Psoas muscle (tissue), 8 donors: ENCODE data around the gene EN2. TPM values are rescaled to one million over a fixed set of nuclear protein-coding genes. Genes with fewer than 3 reads are reported as not detected.

Experiments used
- ATAC-seq, 4 donors: fragments of 200-7000 bp; cut with Tn5 transposase; one replicate each; pipeline ENCODE4 v1.9.1; 2020; ENCODE audit warnings: moderate library complexity in 3 of 4, mild to moderate bottlenecking in 2 of 4
- DNase-seq, 2 donors: peaks; one replicate each; pipeline ENCODE4 v3.0.0-alpha.2; 2020
- H3K27ac ChIP-seq: fragments of 200-600 bp; one replicate; pipeline ENCODE4 v1.8.0; 2022
- H3K27me3 ChIP-seq, 3 donors: fragments of 200-600 bp in 1 of 3; one replicate each; pipeline versions ENCODE4 v1.6.1 to v1.8.0; 2013 to 2022; ENCODE audit warnings: low read length in 2 of 3, mild to moderate bottlenecking in 2 of 3, moderate library complexity in 1 of 3; ENCODE audit not compliant: insufficient read depth in 3 of 3
- H3K36me3 ChIP-seq, 2 donors: fragments of 200-600 bp in 1 of 2; one replicate each; pipeline versions ENCODE4 v1.6.1 to v1.8.0; 2013 to 2022; ENCODE audit warnings: low read depth in 1 of 2, mild to moderate bottlenecking in 1 of 2, moderate library complexity in 1 of 2; ENCODE audit not compliant: insufficient read depth in 1 of 2
- H3K4me1 ChIP-seq: fragments of 200-600 bp; one replicate; pipeline ENCODE4 v1.8.0; 2022
- H3K4me3 ChIP-seq: fragments of 200-600 bp; one replicate; pipeline ENCODE4 v1.8.0; 2022; ENCODE audit warnings: mild to moderate bottlenecking
- H3K9me3 ChIP-seq: fragments of 200-600 bp; one replicate; pipeline ENCODE4 v1.8.0; 2022
- WGBS, 3 donors: extraction: QIAGEN DNeasy Blood & Tissue Kit; methylation state at CpG; one replicate each; pipeline versions ENCODE4 v1.1.6 to v1.1.7; 2013; 5-methylcytosine and 5-hydroxymethylcytosine counted together
- intact Hi-C, 2 donors: fragments of 100-400 bp; cut with DNase I; formaldehyde crosslinking; loops; one replicate each; pipeline versions ENCODE4 v1.11.0 to v1.14.2; 2022
- polyA plus RNA-seq, 3 donors: library from polyadenylated mRNA; stranded (reverse); fragments of 200-250 nt; gene quantifications; one replicate each; pipeline ENCODE4 v1.2.3, GENCODE V29; 2013
- total RNA-seq, 4 donors: library from RNA; stranded (reverse); fragmentation: NEBNext Ultra II Directional in 2 of 4; extraction: Animal tissue kit (Norgen Biotek cat#: 25700) in 2 of 4; gene quantifications; one replicate each; pipeline versions ENCODE4 v1.2.1 to v1.2.4, GENCODE V29; 2021 to 2023
- TF ChIP-seq, protein P1 (sequence below): fragments of 200-600 bp; IDR thresholded peaks from one replicate; pipeline ENCODE4 v1.8.0; 2022; ENCODE audit warnings: antibody characterized with exemption
- donor health status: healthy with polysubstance abuse.
- donor health status: DM: no; HTN: no; CAD: no; lungs with moderate emphysema.
- donor health status: Bipolar disorder and iron deficiency.
- donor health status: healthy.
- donor health status: DM: yes; HTN: yes; CAD: no.
- donor health status: DM: no; HTN: no; CAD: no.
- donor health status: DM: no; HTN: no; CAD: no.
- donor health status: DM: yes; HTN: yes; CAD: no.

Gene EN2
- total and polyA plus RNA-seq, 7 donors = 0.13 to 1.3 (median 0.36) TPM

DNA sequence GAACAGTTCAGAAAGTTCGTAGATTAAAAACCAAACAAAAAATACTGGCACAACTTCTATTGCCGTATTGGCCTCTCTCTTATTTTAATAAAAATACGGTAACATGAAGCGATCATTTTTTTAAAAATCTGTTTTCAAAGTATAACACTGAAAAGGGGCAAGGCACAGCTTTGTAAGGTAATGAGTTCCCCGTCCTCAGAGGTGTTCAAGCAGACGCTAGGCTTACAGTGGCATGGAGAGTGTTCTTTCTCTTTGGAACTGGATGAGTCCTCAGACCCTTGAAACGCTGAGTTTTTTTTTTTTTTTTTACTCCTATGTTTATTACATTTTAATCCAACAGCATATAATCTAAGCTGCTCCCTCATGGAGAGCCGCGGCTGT lies 7.8 kb downstream of the EN2 start:
- H3K36me3 ChIP-seq = no peaks in the 10 kb centered on the region
- no peak overlapping the region for H3K27ac ChIP-seq
- no peak for ATAC-seq
- peaks cover 19% of the 10 kb centered on the region for H3K4me1 ChIP-seq
- WGBS, 3 donors = 23 to 25% (median 24%) methylated on average over 9 of the region's 9 CpGs
- no peaks in the 10 kb centered on the region for H3K9me3 ChIP-seq
- intact Hi-C loops = no loop called here
- TF ChIP-seq, protein P1, sequence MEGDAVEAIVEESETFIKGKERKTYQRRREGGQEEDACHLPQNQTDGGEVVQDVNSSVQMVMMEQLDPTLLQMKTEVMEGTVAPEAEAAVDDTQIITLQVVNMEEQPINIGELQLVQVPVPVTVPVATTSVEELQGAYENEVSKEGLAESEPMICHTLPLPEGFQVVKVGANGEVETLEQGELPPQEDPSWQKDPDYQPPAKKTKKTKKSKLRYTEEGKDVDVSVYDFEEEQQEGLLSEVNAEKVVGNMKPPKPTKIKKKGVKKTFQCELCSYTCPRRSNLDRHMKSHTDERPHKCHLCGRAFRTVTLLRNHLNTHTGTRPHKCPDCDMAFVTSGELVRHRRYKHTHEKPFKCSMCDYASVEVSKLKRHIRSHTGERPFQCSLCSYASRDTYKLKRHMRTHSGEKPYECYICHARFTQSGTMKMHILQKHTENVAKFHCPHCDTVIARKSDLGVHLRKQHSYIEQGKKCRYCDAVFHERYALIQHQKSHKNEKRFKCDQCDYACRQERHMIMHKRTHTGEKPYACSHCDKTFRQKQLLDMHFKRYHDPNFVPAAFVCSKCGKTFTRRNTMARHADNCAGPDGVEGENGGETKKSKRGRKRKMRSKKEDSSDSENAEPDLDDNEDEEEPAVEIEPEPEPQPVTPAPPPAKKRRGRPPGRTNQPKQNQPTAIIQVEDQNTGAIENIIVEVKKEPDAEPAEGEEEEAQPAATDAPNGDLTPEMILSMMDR = no peak
- H3K27me3 ChIP-seq = peaks cover 0 to 99% (median 61%) of the 10 kb centered on the region in 3 donors
- H3K4me3 ChIP-seq = no peak overlapping the region
- DNase-seq = no peak

DNA sequence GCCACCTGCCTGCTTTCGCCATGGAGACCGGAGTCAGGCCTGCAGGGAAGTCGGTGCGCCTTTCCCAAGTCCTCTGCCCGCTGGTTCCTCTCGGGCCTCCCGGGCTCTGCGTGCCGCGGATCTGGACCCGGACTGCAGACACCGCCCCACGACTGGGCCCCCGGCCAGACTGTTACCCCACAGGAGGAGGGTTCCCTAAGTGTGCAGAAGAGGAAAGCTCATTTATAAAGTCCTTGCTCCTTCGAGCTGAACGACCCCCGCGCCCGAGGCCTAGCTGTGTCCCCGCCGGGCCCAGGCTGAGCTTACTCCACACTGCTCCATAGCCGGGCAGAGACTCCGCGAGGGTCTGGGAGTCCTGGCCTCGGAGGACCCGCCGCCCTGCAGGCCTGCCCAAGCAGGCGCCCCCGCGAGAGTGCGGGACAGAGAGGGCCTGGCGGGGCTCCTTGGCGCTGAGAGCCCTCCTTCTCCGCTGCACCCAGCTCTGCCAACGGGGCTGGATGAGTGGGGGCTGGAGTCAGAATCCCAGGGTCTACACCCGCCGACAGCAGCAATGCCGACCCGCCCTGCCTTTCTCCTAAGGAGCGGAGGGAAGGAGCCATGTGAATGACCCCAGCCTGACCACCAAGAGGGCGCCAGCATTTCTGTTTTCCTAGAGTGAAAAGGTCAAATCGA lies 8.3 kb downstream of the EN2 start:
- TF ChIP-seq, protein P1 = no peak
- peak in 1 of 4 donors; percentile 38 for ATAC-seq

DNA sequence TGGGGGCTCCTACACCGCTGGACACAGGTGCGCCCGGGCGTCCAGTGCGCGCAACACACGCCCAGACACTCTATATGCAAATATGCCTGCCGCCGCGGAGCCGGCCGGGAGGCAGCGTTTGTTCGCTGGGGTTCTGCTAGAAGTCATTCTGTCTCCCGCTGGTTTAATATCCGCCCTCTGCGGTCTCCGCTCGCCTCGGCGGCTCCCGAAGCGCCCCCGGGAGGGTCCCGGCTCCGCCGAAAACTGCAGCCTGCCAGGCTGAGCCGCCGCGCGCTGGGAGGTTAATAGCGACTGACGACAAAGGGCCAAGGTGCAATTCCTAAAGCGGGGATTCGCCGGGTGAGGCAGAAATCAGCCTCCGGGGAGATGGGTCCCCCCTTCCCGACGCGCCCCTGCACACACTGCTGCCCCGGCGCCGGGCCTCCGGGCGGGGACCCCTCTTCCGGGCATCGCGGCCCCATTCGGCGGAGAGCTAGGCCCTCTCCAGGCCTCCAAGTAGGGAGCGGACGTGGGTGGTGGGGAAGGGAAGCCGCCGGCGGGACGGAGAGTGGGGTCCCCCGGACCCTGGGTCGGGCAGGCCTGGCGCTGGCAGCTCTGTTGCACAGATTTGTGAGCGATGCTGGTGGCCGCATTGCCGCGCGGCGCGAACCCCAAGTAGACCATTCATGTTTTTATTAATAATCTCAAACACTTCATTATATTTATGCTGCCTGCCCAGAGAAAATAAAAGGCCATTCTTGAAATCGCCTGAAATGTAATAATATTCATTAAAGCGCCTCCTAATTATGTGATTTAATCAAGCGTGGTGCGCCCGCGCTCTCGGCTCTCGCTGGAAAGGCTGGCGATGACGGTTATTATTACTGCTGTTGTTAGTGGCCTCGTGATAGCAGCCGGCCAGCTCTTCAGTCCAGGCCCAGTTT lies 9.1 kb downstream of the EN2 start:
- WGBS, 3 donors = 4 to 7% (median 6%) methylated on average over 65 to 78 of the region's 78 CpGs
- Histone ChIP-seq H3K27me3 (peaks cover 0 to 99% (median 60%) of the 10 kb centered on the region in 3 donors), H3K4me3 (peak overlapping the region; percentile 22), H3K27ac (no peak overlapping the region), H3K36me3 (no peaks in the 10 kb centered on the region), H3K4me1 (peaks cover 19% of the 10 kb centered on the region), H3K9me3 (no peaks in the 10 kb centered on the region)
- no peak for DNase-seq
- intact Hi-C loops = no loop called here
- ATAC-seq = peak in 1 of 4 donors; percentile 42
- TF ChIP-seq, protein P1 = no peak

More for the DNA sequence above, 8.3 kb downstream of the EN2 start:
- peak overlapping the region; percentile 22 for H3K4me3 ChIP-seq
- no peaks in the 10 kb centered on the region for H3K9me3 ChIP-seq
- peaks cover 19% of the 10 kb centered on the region for H3K4me1 ChIP-seq
- no peak overlapping the region for H3K27ac ChIP-seq
- DNase-seq = no peak
- peaks cover 0 to 99% (median 65%) of the 10 kb centered on the region in 3 donors for H3K27me3 ChIP-seq
- no peaks in the 10 kb centered on the region for H3K36me3 ChIP-seq
- intact Hi-C loops = no loop called here
- WGBS, 3 donors = 9% methylated on average over 39 to 42 of the region's 42 CpGs

DNA sequence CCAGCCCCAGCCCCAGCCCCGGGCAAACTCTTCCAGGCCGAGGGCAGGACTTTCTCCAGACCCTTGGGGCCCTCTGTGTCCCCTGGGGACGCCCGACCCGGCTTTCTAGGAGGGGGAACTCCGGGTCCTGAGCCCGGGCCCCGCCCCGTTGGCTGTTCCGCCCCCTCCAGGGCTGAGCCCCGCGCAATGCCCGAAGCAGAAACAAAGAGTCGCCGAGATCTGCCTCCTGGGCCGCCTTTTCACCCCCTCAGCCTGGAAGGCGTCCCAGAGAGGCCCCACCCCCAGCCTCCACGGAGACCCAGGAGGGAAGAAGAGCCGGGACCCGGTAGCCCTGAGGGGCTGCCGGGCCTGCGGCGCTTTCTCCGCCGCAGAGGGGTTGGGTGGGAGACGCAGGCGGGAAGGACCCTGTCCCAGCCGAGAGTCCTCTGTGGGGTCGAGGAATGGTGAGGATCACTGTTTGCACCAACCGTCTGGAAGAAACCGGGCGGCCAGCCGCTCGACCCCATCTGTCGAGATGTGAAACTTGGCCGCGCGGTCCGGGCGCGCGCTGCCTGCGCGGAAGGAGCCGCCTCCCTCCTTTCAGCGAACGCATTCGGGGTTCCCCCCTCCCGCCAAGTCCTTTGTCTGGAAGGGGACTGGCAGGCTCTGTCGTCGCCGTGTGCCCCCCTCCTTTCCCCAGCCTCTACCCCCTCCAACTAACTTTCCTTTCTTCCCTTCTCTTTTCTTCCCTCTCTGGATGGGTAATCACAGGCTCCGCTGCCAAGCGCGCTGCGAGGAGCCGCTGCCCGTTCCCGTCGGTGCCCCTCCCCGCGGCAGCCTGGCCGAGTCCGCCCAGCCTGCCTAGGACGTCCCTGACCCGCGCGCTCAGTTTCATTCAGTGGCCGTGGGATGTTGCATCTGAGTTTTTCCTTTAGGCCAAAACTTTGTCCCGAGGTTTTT lies 10.2 kb downstream of the EN2 start:
- WGBS, 3 donors = 1% methylated on average over 61 to 70 of the region's 70 CpGs
- ATAC-seq = peak in 2 of 4 donors; percentile 32 to 52

More for the DNA sequence above, 10.2 kb downstream of the EN2 start:
- peaks cover 19% of the 10 kb centered on the region for H3K4me1 ChIP-seq
- intact Hi-C loops = no loop called here
- H3K36me3 ChIP-seq = no peaks in the 10 kb centered on the region
- peak overlapping the region; percentile 41 for H3K4me3 ChIP-seq
- TF ChIP-seq, protein P1 = no peak
- DNase-seq = no peak
- no peak overlapping the region for H3K27ac ChIP-seq
- H3K27me3 ChIP-seq = peaks cover 0 to 98% (median 56%) of the 10 kb centered on the region in 3 donors
- no peaks in the 10 kb centered on the region for H3K9me3 ChIP-seq
